K562 (cell line): ENCODE measurements around the gene MKNK1. TPM values are rescaled to one million over a fixed set of nuclear protein-coding genes. Genes with fewer than 3 reads are reported as not detected.

Source experiments
- ATAC-seq: fragments of 200-7000 bp; cut with Tn5 transposase; 3 replicates; pipeline ENCODE4 v1.9.1; 2020; ENCODE audit warnings: moderate library complexity
- BruUV-seq: library from RNA; stranded (reverse); fragments of 400-500 nt; replicated peaks from 2 replicates; lab custom pipeline; 2021; lab: Mats Ljungman, UMichigan
- CTCF ChIA-PET: fragments of 300-600 bp; formaldehyde crosslinking; extraction: SDS; loops from one replicate; lab custom pipeline; 2021; ENCODE audit warnings: low intra/inter-chr PET ratio; lab: Yijun Ruan, JAX
- POLR2A ChIA-PET: fragments of 300-600, 350-650 bp; sonication (Branson Sonifier 250); formaldehyde crosslinking; extraction: SDS; loops from one replicate; lab custom pipeline; 2021; ENCODE audit warnings: antibody characterized with exemption, inconsistent platforms; lab: Yijun Ruan, JAX
- DNase-seq, 4 experiments: peaks; one replicate each; pipeline versions ENCODE4 v3.0.0 to v3.0.0-alpha.2; 2011 to 2018; ENCODE audit warnings: low spot score in 3 of 4, mixed read lengths in 3 of 4; ENCODE audit errors: extremely low read depth in 1 of 4
- FAIRE-seq: peaks from 2 replicates; lab custom pipeline; 2011; peaks lifted over from hg19 to GRCh38; lab: Jason Lieb, UNC
- H2AFZ ChIP-seq: 2 replicates; pipeline ENCODE4 v1.6.0; 2011; ENCODE audit warnings: low read depth, low read length, control low read depth, inconsistent platforms
- H3K27ac ChIP-seq: fragments of 200-600 bp; 3 replicates; pipeline ENCODE4 v1.8.0; 2011; ENCODE audit warnings: low read depth, mild to moderate bottlenecking, control low read depth, inconsistent platforms, low read length, moderate library complexity, mixed read lengths; ENCODE audit errors: extremely low read depth
- H3K27me3 ChIP-seq, 2 experiments: fragments of 300-600 bp in 1 of 2; 2 replicates in 1 of 2; 3 replicates in 1 of 2; pipeline versions ENCODE4 v1.6.0 to v1.8.0; 2011; ENCODE audit warnings: inconsistent platforms in 2 of 2, low read length in 2 of 2, mild to moderate bottlenecking in 1 of 2, mixed read lengths in 1 of 2, moderate library complexity in 1 of 2; ENCODE audit not compliant: control insufficient read depth in 2 of 2, insufficient read depth in 2 of 2
- H3K36me3 ChIP-seq: fragments of 300-600 bp; 3 replicates; pipeline ENCODE4 v1.8.0; 2011; ENCODE audit warnings: mild to moderate bottlenecking, low read length, inconsistent platforms; ENCODE audit not compliant: control insufficient read depth, insufficient read depth
- H3K4me1 ChIP-seq, 2 experiments: fragments of 200-600 bp in 1 of 2; replicated peaks in 1 of 2; 2 replicates in 1 of 2; 3 replicates in 1 of 2; pipeline versions ENCODE4 v1.5.1 to v1.8.0; 2011; ENCODE audit warnings: inconsistent platforms in 2 of 2, low read length in 2 of 2, mild to moderate bottlenecking in 1 of 2, mixed read lengths in 1 of 2, moderate library complexity in 1 of 2; ENCODE audit not compliant: control insufficient read depth in 2 of 2, insufficient read depth in 2 of 2
- H3K4me2 ChIP-seq: 2 replicates; pipeline ENCODE4 v1.6.1; 2011; ENCODE audit warnings: low read length, control low read depth, inconsistent platforms, mixed read lengths; ENCODE audit not compliant: insufficient read depth
- H3K4me3 ChIP-seq: fragments of 200-600 bp; sonication (generic), shearing (Covaris generic); 2 replicates; pipeline ENCODE4 v1.5.1; 2016; ENCODE audit warnings: control low read depth, inconsistent platforms
- H3K79me2 ChIP-seq: fragments of 200-600 bp; 3 replicates; pipeline ENCODE4 v1.8.0; 2011; ENCODE audit warnings: low read length, inconsistent platforms; ENCODE audit not compliant: control insufficient read depth, insufficient read depth
- H3K9ac ChIP-seq, 2 experiments: 2 replicates each; pipeline versions ENCODE4 v1.6.0 to v1.6.1; 2011; ENCODE audit warnings: low read depth in 2 of 2, low read length in 2 of 2, control low read depth in 1 of 2, inconsistent platforms in 1 of 2, mild to moderate bottlenecking in 1 of 2, mixed read lengths in 1 of 2; ENCODE audit not compliant: insufficient read depth in 1 of 2
- H3K9me1 ChIP-seq: one replicate; pipeline ENCODE4 v1.6.0; 2011; ENCODE audit warnings: inconsistent platforms, mild to moderate bottlenecking, low read length, moderate library complexity; ENCODE audit not compliant: control insufficient read depth, insufficient read depth
- H3K9me3 ChIP-seq: replicated peaks from 2 replicates; pipeline ENCODE4 v1.5.1; 2011; ENCODE audit warnings: low read depth, low read length, inconsistent platforms; ENCODE audit not compliant: control insufficient read depth, insufficient read depth
- H4K20me1 ChIP-seq: replicated peaks from 2 replicates; pipeline ENCODE4 v1.6.1; 2011; ENCODE audit warnings: low read length, inconsistent platforms, mixed read lengths; ENCODE audit not compliant: control insufficient read depth, insufficient read depth
- BMI1 ChIP-seq: fragments of 150-350 bp; IDR thresholded peaks from 2 replicates; pipeline ENCODE4 v1.6.1; 2014; ENCODE audit warnings: low read length
- CTCFL ChIP-seq: IDR thresholded peaks from 2 replicates; pipeline ENCODE4 v1.6.1; 2011; ENCODE audit warnings: borderline replicate concordance, low read depth, mild to moderate bottlenecking, moderate library complexity, low read length; ENCODE audit not compliant: insufficient read depth, poor library complexity, severe bottlenecking
- DIDO1 ChIP-seq: fragments of 450-650 bp; IDR thresholded peaks from 2 replicates; pipeline ENCODE4 v1.6.1; 2016; ENCODE audit warnings: low read depth, missing biosample characterization, missing genetic modification characterization
- ESRRB ChIP-seq: fragments of 250-450 bp; sonication (Bioruptor Pico); IDR thresholded peaks from 2 replicates; pipeline ENCODE4 v1.5.0; 2020; ENCODE audit warnings: mild to moderate bottlenecking, moderate library complexity, borderline replicate concordance
- NBN ChIP-seq: fragments of 450-650 bp; IDR thresholded peaks from 2 replicates; pipeline ENCODE4 v1.6.1; 2016; ENCODE audit warnings: low read depth, mild to moderate bottlenecking
- NELFE ChIP-seq: IDR thresholded peaks from 2 replicates; pipeline ENCODE4 v1.6.1; 2011; ENCODE audit warnings: mild to moderate bottlenecking; ENCODE audit not compliant: insufficient read depth, insufficient read length
- PHB ChIP-seq: fragments of 250-450 bp; sonication (Bioruptor Pico); IDR thresholded peaks from 2 replicates; pipeline ENCODE4 v1.5.0; 2021
- POLR3A ChIP-seq: IDR thresholded peaks from 2 replicates; pipeline ENCODE4 v1.6.1; 2011; ENCODE audit warnings: borderline replicate concordance, mild to moderate bottlenecking, moderate library complexity; ENCODE audit not compliant: insufficient read length, insufficient read depth; ENCODE audit errors: extremely low read depth
- RAD21 ChIP-seq, 2 experiments: fragments of 250-450 bp in 1 of 2; fragments of 450-650 bp in 1 of 2; sonication (Bioruptor Pico) in 1 of 2; formaldehyde crosslinking in 1 of 2; IDR thresholded peaks in 1 of 2; conservative IDR thresholded peaks in 1 of 2; 2 replicates each; pipeline versions ENCODE4 v1.4.0 to v1.8.0; 2020 to 2022; ENCODE audit warnings: mild to moderate bottlenecking in 2 of 2, moderate library complexity in 1 of 2
- SIRT6 ChIP-seq: IDR thresholded peaks from one replicate; pipeline ENCODE4 v1.6.1; 2012; ENCODE audit warnings: low read depth, mild to moderate bottlenecking, control low read depth, inconsistent platforms, low read length, moderate library complexity
- SPI1 ChIP-seq: IDR thresholded peaks from 2 replicates; pipeline ENCODE4 v1.6.1; 2011; ENCODE audit warnings: low read depth, low read length, control low read depth, borderline replicate concordance
- ZC3H11A ChIP-seq: IDR thresholded peaks from 2 replicates; pipeline ENCODE4 v1.6.1; 2012; ENCODE audit warnings: low read depth, low read length, improper control_type of control experiment
- ZNF165 ChIP-seq: fragments of 250-450 bp; sonication (Bioruptor Pico); IDR thresholded peaks from 2 replicates; pipeline ENCODE4 v1.4.0; 2020; ENCODE audit warnings: borderline replicate concordance
- ZNF253 ChIP-seq: fragments of 250-450 bp; sonication (Bioruptor Pico); conservative IDR thresholded peaks from 2 replicates; pipeline ENCODE4 v1.6.1; 2021; ENCODE audit warnings: mild to moderate bottlenecking
- ZNF316 ChIP-seq: fragments of 450-650 bp; IDR thresholded peaks from 2 replicates; pipeline ENCODE4 v1.6.1; 2016
- ZNF408 ChIP-seq: fragments of 250-450 bp; sonication (Bioruptor Pico); IDR thresholded peaks from 2 replicates; pipeline ENCODE4 v1.4.0; 2020; ENCODE audit warnings: low read depth, mild to moderate bottlenecking, moderate library complexity
- WGBS: fragments of 100-300 bp; shearing (Covaris generic); methylation state at CpG from one replicate; pipeline ENCODE4 v1.1.6; 2016; ENCODE audit warnings: low coverage, mixed read lengths; ENCODE audit not compliant: insufficient coverage; ENCODE audit errors: missing lambda C conversion rate; 5-methylcytosine and 5-hydroxymethylcytosine counted together
- in situ Hi-C: fragments of 300-500 bp; cut with MboI; formaldehyde crosslinking; loops from 4 replicates; pipeline ENCODE4 v1.15.0; 2018; ENCODE audit warnings: inconsistent platforms, mixed read lengths
- intact Hi-C: fragments of 100-400 bp; cut with micrococcal nuclease; formaldehyde crosslinking; loops from 2 replicates; pipeline ENCODE4 v1.14.2; 2022
- polyA plus RNA-seq, 8 experiments: library from polyadenylated mRNA; depleted of rRNA in 4 of 8; stranded (reverse) in 5 of 8; unstranded in 3 of 8; fragments of >200 nt; fragmentation: Nextera tagmentation in 2 of 8; fragmentation: Illumina TruSeq in 1 of 8; extraction: Ambion mirVana in 2 of 8; extraction: Trizol in 1 of 8; gene quantifications; 2 replicates each; pipeline versions ENCODE4 v1.2.1 to v1.2.3, GENCODE V29; 2011 to 2014; ENCODE audit warnings: inconsistent platforms in 1 of 8, missing spikeins in 1 of 8
- total RNA-seq, 7 experiments: library from RNA; depleted of rRNA in 6 of 7; stranded (reverse); fragments of >200 nt in 6 of 7; fragmentation: Illumina TruSeq in 2 of 7; extraction: Trizol in 2 of 7; gene quantifications; 2 replicates each; pipeline versions ENCODE4 v1.2.1 to v1.2.3, GENCODE V29; 2011 to 2021; ENCODE audit warnings: low replicate concordance in 1 of 7
- TF ChIP-seq, protein P1 (sequence below), 2 experiments: fragments of 450-650 bp; IDR thresholded peaks; 2 replicates each; pipeline ENCODE4 v1.6.1; 2018; ENCODE audit warnings: mild to moderate bottlenecking in 2 of 2, low read depth in 1 of 2; ENCODE audit not compliant: partially characterized antibody in 2 of 2

Gene MKNK1
- total and polyA plus RNA-seq, 9 of the 15 experiments (the other 6 are each of a cell fraction or from before 2014, with no cell fraction given) = 27.7 to 51.3 (median 43.7) TPM

DNA sequence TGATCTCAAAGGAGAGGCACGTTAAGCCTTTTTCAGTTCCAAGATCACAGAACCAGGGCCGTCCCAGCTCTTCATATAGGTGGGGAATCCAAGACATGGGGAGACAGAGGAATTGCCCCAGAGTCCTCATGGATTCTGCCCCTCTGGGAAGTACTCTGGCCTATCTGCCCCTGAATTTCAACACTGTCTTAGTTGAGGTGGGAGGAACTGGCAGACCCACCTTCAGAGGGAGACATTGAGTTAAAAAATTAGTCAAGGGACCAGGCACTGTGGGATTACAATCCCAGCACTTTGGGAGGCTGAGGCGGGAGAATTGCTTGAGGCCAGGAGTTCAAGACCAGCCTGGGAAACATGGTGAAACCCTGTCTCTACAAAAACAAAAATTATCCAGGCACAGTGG lies 50.6 kb downstream of the MKNK1 start:
- Histone ChIP-seq H3K9ac (no peak overlapping the region), H3K79me2 (no peaks in the 10 kb centered on the region), H3K27ac (no peak overlapping the region), H3K4me3 (no peak overlapping the region), H2AFZ (no peak overlapping the region), H3K9me3 (no peaks in the 10 kb centered on the region), H3K4me2 (no peak overlapping the region), H3K27me3 (peaks cover 12 to 26% of the 10 kb centered on the region in 2 experiments; a peak in 3 of 5 replicates), H4K20me1 (no peaks in the 10 kb centered on the region; the same call in 1 of the 2 replicates), H3K36me3 (peaks cover 3% of the 10 kb centered on the region; the same call in 1 of the 3 replicates), H3K9me1 (peaks cover 3% of the 10 kb centered on the region), H3K4me1 (peaks cover 6 to 30% of the 10 kb centered on the region in 2 experiments; a peak in 3 of 5 replicates)
- BruUV-seq = no TSS peak
- POLR2A ChIA-PET = interaction anchor here (0.6 to 1.0 kb wide), 2 partner anchors 20 to 40 kb away, joined by 3 to 5 read pairs; no protein-coding TSS in a partner anchor
- 15% methylated on average over 3 of the region's 3 CpGs for WGBS
- ATAC-seq = peak; percentile 13; the same call in 2 of the 3 replicates
- no peak for FAIRE-seq
- in situ Hi-C loops (no loop called here), intact Hi-C loops (no loop called here)
- DNase-seq = peak in 2 of 4 experiments; percentile 33 to 43
- CTCF ChIA-PET = interaction anchor here (1.4 kb wide), 1 partner anchor 171 kb away, joined by 4 read pairs; no protein-coding TSS in a partner anchor
- TF ChIP-seq ESRRB (CRISPR knock-in tag) (no peak), ZNF253 (CRISPR knock-in tag) (no peak), PHB (CRISPR knock-in tag) (no peak), SIRT6 (no peak), RAD21 (CRISPR knock-in tag; conservative IDR thresholded peaks at IDR 0.05 in 1 of 2, IDR thresholded peaks at IDR 0.05 in 1 of 2) (peak in 1 of 2 experiments; percentile 49; a peak in 2 of 4 replicates), ZNF316 (no peak), NBN (no peak), ZNF165 (CRISPR knock-in tag) (no peak), BMI1 (no peak), ZC3H11A (no peak), SPI1 (peak; percentile 21; the same call in 1 of the 2 replicates), NELFE (no peak), POLR3A (no peak), CTCFL (no peak), ZNF408 (CRISPR knock-in tag) (no peak), DIDO1 (no peak)
- TF ChIP-seq, protein P1, sequence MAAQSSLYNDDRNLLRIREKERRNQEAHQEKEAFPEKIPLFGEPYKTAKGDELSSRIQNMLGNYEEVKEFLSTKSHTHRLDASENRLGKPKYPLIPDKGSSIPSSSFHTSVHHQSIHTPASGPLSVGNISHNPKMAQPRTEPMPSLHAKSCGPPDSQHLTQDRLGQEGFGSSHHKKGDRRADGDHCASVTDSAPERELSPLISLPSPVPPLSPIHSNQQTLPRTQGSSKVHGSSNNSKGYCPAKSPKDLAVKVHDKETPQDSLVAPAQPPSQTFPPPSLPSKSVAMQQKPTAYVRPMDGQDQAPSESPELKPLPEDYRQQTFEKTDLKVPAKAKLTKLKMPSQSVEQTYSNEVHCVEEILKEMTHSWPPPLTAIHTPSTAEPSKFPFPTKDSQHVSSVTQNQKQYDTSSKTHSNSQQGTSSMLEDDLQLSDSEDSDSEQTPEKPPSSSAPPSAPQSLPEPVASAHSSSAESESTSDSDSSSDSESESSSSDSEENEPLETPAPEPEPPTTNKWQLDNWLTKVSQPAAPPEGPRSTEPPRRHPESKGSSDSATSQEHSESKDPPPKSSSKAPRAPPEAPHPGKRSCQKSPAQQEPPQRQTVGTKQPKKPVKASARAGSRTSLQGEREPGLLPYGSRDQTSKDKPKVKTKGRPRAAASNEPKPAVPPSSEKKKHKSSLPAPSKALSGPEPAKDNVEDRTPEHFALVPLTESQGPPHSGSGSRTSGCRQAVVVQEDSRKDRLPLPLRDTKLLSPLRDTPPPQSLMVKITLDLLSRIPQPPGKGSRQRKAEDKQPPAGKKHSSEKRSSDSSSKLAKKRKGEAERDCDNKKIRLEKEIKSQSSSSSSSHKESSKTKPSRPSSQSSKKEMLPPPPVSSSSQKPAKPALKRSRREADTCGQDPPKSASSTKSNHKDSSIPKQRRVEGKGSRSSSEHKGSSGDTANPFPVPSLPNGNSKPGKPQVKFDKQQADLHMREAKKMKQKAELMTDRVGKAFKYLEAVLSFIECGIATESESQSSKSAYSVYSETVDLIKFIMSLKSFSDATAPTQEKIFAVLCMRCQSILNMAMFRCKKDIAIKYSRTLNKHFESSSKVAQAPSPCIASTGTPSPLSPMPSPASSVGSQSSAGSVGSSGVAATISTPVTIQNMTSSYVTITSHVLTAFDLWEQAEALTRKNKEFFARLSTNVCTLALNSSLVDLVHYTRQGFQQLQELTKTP (IDR thresholded peaks at IDR 0.05; ENCODE audit: low read depth in 1 of 2, partially characterized antibody in 2 of 2) = no peak
